Measurements from ENCODE around the gene EXOC2.

Gene EXOC2

DNA sequence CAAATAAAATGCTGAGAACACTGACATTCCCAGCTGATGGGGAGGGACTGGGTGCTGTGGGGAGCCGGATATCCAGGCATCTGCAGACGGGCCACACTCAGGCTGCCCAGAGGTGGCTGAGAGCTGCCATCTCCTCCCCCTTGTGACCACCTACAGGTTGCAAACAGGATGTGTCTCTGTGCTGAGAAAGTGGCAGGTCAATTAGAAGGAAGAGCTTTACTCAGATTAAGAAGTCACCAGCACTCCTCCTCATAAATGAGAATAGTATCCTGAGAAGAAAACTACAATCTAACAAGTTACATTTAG, 99.1 kb downstream of the EXOC2 start:
- no peak for DNase-seq (ENCODE audit: low read depth)
- no peak for TF ChIP-seq CTCF (IDR thresholded peaks at IDR 0.05; ENCODE audit: low read depth, low read length)
- no peak for TF ChIP-seq MYC (IDR thresholded peaks at IDR 0.05; ENCODE audit: low read depth, low read length)
- TF ChIP-seq, protein P1, sequence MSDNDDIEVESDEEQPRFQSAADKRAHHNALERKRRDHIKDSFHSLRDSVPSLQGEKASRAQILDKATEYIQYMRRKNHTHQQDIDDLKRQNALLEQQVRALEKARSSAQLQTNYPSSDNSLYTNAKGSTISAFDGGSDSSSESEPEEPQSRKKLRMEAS (IDR thresholded peaks at IDR 0.05; ENCODE audit: low read depth, low read length) = no peak
- no peak overlapping the region for H3K4me3 ChIP-seq (ENCODE audit: low read depth, low read length)

DNA sequence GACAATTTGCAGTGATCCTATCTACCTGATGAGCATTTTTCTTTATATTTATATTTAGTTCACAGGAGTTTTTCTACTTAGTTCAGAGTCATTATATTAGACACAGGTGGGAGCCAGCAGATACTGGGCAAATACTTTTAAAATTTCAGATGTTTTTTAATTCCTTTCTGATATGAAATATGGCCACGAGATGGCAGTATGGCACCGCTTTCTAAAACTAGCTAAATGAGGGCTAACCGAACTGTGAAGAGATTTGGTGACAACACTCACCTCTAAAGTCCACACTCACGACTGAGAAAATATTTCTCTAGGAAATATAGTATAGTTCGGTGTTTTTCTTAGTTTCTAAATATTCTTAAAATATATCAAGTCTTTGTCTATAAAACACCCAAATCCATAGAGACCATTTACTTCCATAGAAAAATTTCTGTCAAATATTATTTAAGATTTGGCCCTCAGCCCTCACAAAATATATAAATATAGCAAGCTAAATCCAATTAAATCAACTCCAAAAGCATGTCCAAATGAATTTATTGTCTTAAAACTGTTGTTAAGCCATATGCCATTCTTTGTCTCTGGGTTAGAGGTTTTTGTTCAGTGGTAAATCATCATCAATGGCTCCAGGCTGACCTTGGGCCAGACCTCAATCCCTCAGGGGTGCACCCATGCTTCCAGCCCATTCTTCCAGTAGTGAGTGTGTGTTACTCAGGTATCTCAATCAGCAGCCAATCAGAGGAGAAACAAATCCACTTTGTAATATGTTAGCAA, 99.6 kb downstream of the EXOC2 start:
- H3K4me3 ChIP-seq (ENCODE audit: low read depth, low read length) = no peak overlapping the region
- TF ChIP-seq, protein P1 (IDR thresholded peaks at IDR 0.05; ENCODE audit: low read depth, low read length) = no peak
- peak; percentile 41 for TF ChIP-seq CTCF (IDR thresholded peaks at IDR 0.05; ENCODE audit: low read depth, low read length)
- peak; percentile 73 for DNase-seq (ENCODE audit: low read depth)

DNA sequence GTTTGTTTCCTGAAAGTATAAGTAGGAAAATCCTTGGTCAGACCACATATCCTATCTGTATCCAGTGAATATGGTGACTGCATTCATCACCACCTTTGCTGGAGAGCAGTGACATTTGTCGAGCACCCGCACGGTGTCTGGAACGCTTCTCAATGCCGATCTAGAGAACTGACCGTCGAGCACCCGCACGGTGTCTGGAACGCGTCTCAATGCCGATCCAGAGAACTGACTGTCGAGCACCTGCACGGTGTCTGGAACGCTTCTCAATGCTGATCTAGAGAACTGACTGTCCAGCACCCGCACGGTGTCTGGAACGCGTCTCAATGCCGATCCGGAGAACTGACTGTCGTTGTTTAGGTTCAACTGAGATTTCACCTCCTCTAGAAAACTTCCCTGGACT, 103.8 kb downstream of the EXOC2 start:
- no peak for DNase-seq (ENCODE audit: low read depth)
- H3K4me3 ChIP-seq (ENCODE audit: low read depth, low read length) = no peak overlapping the region
- no peak for TF ChIP-seq MYC (IDR thresholded peaks at IDR 0.05; ENCODE audit: low read depth, low read length)
- TF ChIP-seq, protein P1 (IDR thresholded peaks at IDR 0.05; ENCODE audit: low read depth, low read length) = no peak
- no peak for TF ChIP-seq POLR2A (IDR thresholded peaks at IDR 0.05; ENCODE audit: extremely low read depth, insufficient read length)
- no peak for TF ChIP-seq CTCF (IDR thresholded peaks at IDR 0.05; ENCODE audit: low read depth, low read length)

DNA sequence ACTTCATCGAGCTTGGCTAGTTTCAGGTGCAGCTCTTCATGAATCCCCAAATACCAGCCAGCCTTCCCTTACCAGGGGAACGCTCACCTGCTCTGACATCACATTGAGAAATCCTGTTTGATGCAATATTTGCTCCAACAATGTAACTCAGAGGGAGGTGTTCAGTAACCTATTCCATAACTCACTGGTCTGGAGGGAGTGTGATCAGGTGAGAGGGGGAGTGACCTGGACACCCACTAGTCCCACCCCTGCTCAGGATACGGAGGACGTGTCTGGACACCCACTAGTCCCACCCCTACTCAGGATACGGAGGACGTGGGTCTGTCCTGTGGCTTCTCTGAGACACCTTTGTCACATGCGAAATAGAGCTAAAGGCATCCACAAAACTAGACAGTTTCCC, 106.4 kb downstream of the EXOC2 start:
- no peak for DNase-seq (ENCODE audit: low read depth)
- TF ChIP-seq MYC (IDR thresholded peaks at IDR 0.05; ENCODE audit: low read depth, low read length) = no peak
- no peak for TF ChIP-seq POLR2A (IDR thresholded peaks at IDR 0.05; ENCODE audit: extremely low read depth, insufficient read length)
- TF ChIP-seq, protein P1 (IDR thresholded peaks at IDR 0.05; ENCODE audit: low read depth, low read length) = no peak
- no peak for TF ChIP-seq CTCF (IDR thresholded peaks at IDR 0.05; ENCODE audit: low read depth, low read length)
- H3K4me3 ChIP-seq (ENCODE audit: low read depth, low read length) = no peak overlapping the region

DNA sequence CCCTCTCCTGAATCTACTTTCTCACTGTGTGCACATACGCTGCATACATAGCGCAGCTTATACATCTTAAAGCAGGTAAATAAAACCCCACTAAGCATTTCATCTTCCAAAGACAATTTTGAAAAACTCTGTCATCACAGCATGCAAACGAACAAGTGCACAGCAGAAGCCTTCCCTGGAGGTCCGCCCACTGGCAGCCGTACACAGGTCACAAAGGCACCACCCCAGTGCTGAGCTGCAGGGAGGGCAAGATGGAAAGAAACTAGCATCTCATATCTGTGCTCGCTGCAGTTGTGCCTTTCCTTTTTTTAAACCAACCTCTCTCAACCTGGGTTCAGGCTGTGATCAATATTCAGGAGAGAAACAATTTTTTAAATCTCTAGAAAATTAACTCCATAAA, 109.3 kb downstream of the EXOC2 start:
- no peak for DNase-seq (ENCODE audit: low read depth)
- TF ChIP-seq, protein P1 (IDR thresholded peaks at IDR 0.05; ENCODE audit: low read depth, low read length) = no peak
- TF ChIP-seq CTCF (IDR thresholded peaks at IDR 0.05; ENCODE audit: low read depth, low read length) (no peak), POLR2A (IDR thresholded peaks at IDR 0.05; ENCODE audit: extremely low read depth, insufficient read length) (no peak), MYC (IDR thresholded peaks at IDR 0.05; ENCODE audit: low read depth, low read length) (no peak)
- no peak overlapping the region for H3K4me3 ChIP-seq (ENCODE audit: low read depth, low read length)
